Measurements from ENCODE around the gene MAFG. TPM values are rescaled to one million over a fixed set of nuclear protein-coding genes. Genes with fewer than 3 reads are reported as not detected.

MAFG gene
- polyA plus RNA-seq, 1 donor, result 21.1 TPM

DNA sequence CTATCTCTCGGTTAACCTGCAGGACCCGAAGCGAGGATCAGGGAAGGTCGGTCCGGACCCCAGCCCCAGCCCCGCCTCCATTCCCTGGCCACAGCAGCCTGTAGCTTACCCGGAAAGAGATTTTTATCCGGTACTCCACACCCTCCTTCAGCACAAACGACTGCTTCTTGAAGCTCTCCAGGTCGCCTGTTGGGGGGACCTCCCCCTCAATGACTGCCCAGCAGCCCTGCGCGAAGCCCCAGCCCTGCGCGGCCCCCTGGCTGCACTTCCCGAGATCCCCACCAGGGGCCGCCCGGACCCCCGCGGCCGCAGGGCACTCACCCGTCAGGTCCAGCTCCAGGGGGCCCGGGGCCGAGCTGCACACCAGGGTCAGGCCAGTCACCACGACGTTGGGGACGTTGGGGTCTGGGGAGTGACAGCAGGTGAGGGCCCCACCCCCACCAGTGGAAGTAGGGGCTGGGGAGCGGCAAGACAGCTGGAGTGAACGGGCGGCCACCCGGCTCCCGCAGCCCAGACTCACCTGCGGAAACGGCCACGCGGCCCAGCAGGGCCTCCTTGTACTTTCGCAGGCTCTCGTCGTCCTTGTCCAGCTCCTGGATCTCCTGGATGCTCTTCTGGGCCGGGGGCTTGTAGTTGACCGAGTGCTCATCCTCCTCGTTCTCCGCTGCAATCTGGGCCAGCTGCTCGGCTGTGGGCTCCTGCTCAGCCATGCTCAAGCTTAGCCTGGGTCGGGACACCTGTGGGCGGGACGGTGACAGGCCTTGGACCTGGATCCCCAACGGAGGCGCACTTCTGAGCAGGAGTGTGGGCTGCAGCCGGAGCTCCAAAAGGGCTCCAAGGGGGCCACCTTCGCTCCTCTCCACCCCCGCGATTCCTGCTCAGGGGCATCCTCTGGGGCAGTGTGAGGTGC lies 58.1 kb downstream of the MAFG start:
- Histone ChIP-seq H3K4me1 (ENCODE audit: control insufficient read depth, insufficient read depth, low read length) (peaks cover 59% of the 10 kb centered on the region), H3K36me3 (ENCODE audit: control insufficient read depth, insufficient read depth, low read length) (peaks cover 42% of the 10 kb centered on the region), H3K27ac (ENCODE audit: low read length) (peak overlapping the region; percentile 89), H3K27me3 (ENCODE audit: control insufficient read depth, insufficient read depth, low read length) (no peaks in the 10 kb centered on the region), H3K9me3 (ENCODE audit: control insufficient read depth, low read depth, low read length) (peaks cover 13% of the 10 kb centered on the region), H3K4me3 (ENCODE audit: low read length) (peak overlapping the region; percentile 85)
- peak in 1 of 2 donors; percentile 48 for DNase-seq
- no CpG with 5 or more reads among the region's 52 CpGs for WGBS (ENCODE audit: insufficient coverage, low lambda C conversion rate)

GRCh38 chr17:81868674-81869220 lies 58.8 kb downstream of the MAFG start:
- Histone ChIP-seq H3K27me3 (ENCODE audit: control insufficient read depth, insufficient read depth, low read length) (no peaks in the 10 kb centered on the region), H3K4me3 (ENCODE audit: low read length) (no peak overlapping the region), H3K9me3 (ENCODE audit: control insufficient read depth, low read depth, low read length) (peaks cover 13% of the 10 kb centered on the region), H3K36me3 (ENCODE audit: control insufficient read depth, insufficient read depth, low read length) (peaks cover 48% of the 10 kb centered on the region), H3K4me1 (ENCODE audit: control insufficient read depth, insufficient read depth, low read length) (peaks cover 65% of the 10 kb centered on the region), H3K27ac (ENCODE audit: low read length) (peak overlapping the region; percentile 89)
- WGBS (ENCODE audit: insufficient coverage, low lambda C conversion rate), result no CpG with 5 or more reads among the region's 30 CpGs
- peak in 1 of 2 donors; percentile 33 for DNase-seq

Other genes with a start within 250 kb of the MAFG start
- gene ARL16, start 243.9 kb downstream of the MAFG start, polyA plus RNA-seq, result 44.8 TPM
- 84.8 TPM for gene HGS, start 243.7 kb downstream of the MAFG start, polyA plus RNA-seq
- gene MRPL12, start 224.4 kb downstream of the MAFG start, polyA plus RNA-seq, result 52.4 TPM
- gene SLC25A10, start 215.5 kb downstream of the MAFG start, polyA plus RNA-seq, result 42.2 TPM
- gene GCGR, start 123.6 kb downstream of the MAFG start, polyA plus RNA-seq, result 2.5 TPM
- 60.9 TPM for gene MCRIP1, start 94.4 kb downstream of the MAFG start, polyA plus RNA-seq
- 0.21 TPM for gene PPP1R27, start 92.7 kb downstream of the MAFG start, polyA plus RNA-seq
- gene P4HB, start 67.2 kb downstream of the MAFG start, polyA plus RNA-seq, result 737 TPM
- 203 TPM for gene ARHGDIA, start 56.4 kb downstream of the MAFG start, polyA plus RNA-seq
- 59.0 TPM for gene ALYREF, start 36.1 kb downstream of the MAFG start, polyA plus RNA-seq
- 79.6 TPM for gene ANAPC11, start 36.0 kb downstream of the MAFG start, polyA plus RNA-seq
- 0.39 TPM for gene NPB, start 25.5 kb downstream of the MAFG start, polyA plus RNA-seq
- 33.8 TPM for gene PCYT2, start 16.3 kb downstream of the MAFG start, polyA plus RNA-seq
- 25.2 TPM for gene SIRT7, start 9.6 kb downstream of the MAFG start, polyA plus RNA-seq
- gene PYCR1, start 9.6 kb upstream of the MAFG start, polyA plus RNA-seq, result 24.5 TPM
- gene MYADML2, start 19.5 kb upstream of the MAFG start, polyA plus RNA-seq, result 0.07 TPM
- gene NOTUM, start 33.5 kb upstream of the MAFG start, polyA plus RNA-seq, result 4.1 TPM
- gene ASPSCR1, start 49.9 kb upstream of the MAFG start, polyA plus RNA-seq, result 24.9 TPM
- 48.0 TPM for gene CENPX, start 95.1 kb upstream of the MAFG start, polyA plus RNA-seq
- 14.4 TPM for gene LRRC45, start 95.6 kb upstream of the MAFG start, polyA plus RNA-seq
- gene RAC3, start 103.9 kb upstream of the MAFG start, polyA plus RNA-seq, result 10.1 TPM
- gene DCXR, start 110.0 kb upstream of the MAFG start, polyA plus RNA-seq, result 44.1 TPM
- 42.1 TPM for gene RFNG, start 124.1 kb upstream of the MAFG start, polyA plus RNA-seq
- 97.1 TPM for gene GPS1, start 124.2 kb upstream of the MAFG start, polyA plus RNA-seq
- gene DUS1L, start 138.1 kb upstream of the MAFG start, polyA plus RNA-seq, result 90.4 TPM
- gene FASN, start 170.5 kb upstream of the MAFG start, polyA plus RNA-seq, result 34.7 TPM